Liver (tissue), 3 donors: ENCODE measurements around the gene PAX5.

ENCODE experiments used
- ATF3 ChIP-seq: IDR thresholded peaks from 2 replicates; pipeline ENCODE4 v1.6.1; 2016; ENCODE audit warnings: antibody characterized with exemption
- EGR1 ChIP-seq, 2 donors: IDR thresholded peaks; 2 replicates each; pipeline ENCODE4 v1.6.1; 2016 to 2018; ENCODE audit warnings: antibody characterized with exemption in 2 of 2, low read depth in 2 of 2
- GABPA ChIP-seq, 2 donors: IDR thresholded peaks in 1 of 2; conservative IDR thresholded peaks in 1 of 2; 2 replicates each; pipeline ENCODE4 v1.6.1; 2016; ENCODE audit warnings: antibody characterized with exemption in 2 of 2, mild to moderate bottlenecking in 1 of 2, moderate library complexity in 1 of 2
- JUND ChIP-seq, 2 donors: IDR thresholded peaks; 2 replicates each; pipeline ENCODE4 v1.6.1; 2016; ENCODE audit warnings: antibody characterized with exemption in 2 of 2
- RAD21 ChIP-seq, 2 donors: IDR thresholded peaks; 2 replicates each; pipeline ENCODE4 v1.6.1; 2016; ENCODE audit warnings: antibody characterized with exemption in 2 of 2, mild to moderate bottlenecking in 2 of 2
- RXRA ChIP-seq, 2 donors: IDR thresholded peaks; 2 replicates each; pipeline ENCODE4 v1.6.1; 2017 to 2018; ENCODE audit warnings: antibody characterized with exemption in 2 of 2, mild to moderate bottlenecking in 1 of 2
- TAF1 ChIP-seq: conservative IDR thresholded peaks from 2 replicates; pipeline ENCODE4 v1.6.1; 2016; ENCODE audit warnings: antibody characterized with exemption, mild to moderate bottlenecking
- YY1 ChIP-seq: IDR thresholded peaks from 2 replicates; pipeline ENCODE4 v1.6.1; 2016; ENCODE audit warnings: antibody characterized with exemption, mild to moderate bottlenecking
- TF ChIP-seq, protein P1 (sequence below): fragments of 150-350 bp; IDR thresholded peaks from 2 replicates; pipeline ENCODE4 v1.5.1; 2017; ENCODE audit warnings: improper control_type of control experiment, low read depth, low read length; ENCODE audit not compliant: missing input control
- TF ChIP-seq, protein P2 (sequence below): IDR thresholded peaks from 2 replicates; pipeline ENCODE4 v1.6.1; 2016; ENCODE audit warnings: antibody characterized with exemption
- TF ChIP-seq, protein P3 (sequence below): IDR thresholded peaks from 2 replicates; pipeline ENCODE4 v1.6.1; 2016; ENCODE audit warnings: antibody characterized with exemption, mild to moderate bottlenecking
- donor health status: healthy.
- donor health status: healthy.

DNA sequence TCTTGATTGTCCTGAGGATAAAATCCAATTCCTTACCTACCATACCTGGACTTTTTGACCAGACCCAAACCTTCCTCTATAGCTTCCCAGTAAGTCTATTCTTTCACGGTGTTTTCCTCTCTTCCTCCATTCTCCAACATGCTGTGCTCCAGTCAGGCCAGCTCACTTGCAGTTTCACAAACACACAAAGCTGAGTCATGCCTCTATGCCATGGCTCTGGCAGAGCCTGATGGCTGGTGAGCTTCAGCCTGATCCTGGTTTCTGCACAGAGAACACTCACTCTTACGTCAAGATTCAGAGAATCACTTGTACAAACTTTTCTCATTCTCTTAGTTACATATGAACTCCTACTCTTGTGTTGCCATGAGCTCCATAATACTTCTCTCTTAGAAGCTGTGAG lies 27.7 kb upstream of the PAX5 start:
- TF ChIP-seq, protein P1, sequence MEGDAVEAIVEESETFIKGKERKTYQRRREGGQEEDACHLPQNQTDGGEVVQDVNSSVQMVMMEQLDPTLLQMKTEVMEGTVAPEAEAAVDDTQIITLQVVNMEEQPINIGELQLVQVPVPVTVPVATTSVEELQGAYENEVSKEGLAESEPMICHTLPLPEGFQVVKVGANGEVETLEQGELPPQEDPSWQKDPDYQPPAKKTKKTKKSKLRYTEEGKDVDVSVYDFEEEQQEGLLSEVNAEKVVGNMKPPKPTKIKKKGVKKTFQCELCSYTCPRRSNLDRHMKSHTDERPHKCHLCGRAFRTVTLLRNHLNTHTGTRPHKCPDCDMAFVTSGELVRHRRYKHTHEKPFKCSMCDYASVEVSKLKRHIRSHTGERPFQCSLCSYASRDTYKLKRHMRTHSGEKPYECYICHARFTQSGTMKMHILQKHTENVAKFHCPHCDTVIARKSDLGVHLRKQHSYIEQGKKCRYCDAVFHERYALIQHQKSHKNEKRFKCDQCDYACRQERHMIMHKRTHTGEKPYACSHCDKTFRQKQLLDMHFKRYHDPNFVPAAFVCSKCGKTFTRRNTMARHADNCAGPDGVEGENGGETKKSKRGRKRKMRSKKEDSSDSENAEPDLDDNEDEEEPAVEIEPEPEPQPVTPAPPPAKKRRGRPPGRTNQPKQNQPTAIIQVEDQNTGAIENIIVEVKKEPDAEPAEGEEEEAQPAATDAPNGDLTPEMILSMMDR: no peak
- TF ChIP-seq, protein P2, sequence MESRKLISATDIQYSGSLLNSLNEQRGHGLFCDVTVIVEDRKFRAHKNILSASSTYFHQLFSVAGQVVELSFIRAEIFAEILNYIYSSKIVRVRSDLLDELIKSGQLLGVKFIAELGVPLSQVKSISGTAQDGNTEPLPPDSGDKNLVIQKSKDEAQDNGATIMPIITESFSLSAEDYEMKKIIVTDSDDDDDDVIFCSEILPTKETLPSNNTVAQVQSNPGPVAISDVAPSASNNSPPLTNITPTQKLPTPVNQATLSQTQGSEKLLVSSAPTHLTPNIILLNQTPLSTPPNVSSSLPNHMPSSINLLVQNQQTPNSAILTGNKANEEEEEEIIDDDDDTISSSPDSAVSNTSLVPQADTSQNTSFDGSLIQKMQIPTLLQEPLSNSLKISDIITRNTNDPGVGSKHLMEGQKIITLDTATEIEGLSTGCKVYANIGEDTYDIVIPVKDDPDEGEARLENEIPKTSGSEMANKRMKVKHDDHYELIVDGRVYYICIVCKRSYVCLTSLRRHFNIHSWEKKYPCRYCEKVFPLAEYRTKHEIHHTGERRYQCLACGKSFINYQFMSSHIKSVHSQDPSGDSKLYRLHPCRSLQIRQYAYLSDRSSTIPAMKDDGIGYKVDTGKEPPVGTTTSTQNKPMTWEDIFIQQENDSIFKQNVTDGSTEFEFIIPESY: no peak
- TF ChIP-seq, protein P3, sequence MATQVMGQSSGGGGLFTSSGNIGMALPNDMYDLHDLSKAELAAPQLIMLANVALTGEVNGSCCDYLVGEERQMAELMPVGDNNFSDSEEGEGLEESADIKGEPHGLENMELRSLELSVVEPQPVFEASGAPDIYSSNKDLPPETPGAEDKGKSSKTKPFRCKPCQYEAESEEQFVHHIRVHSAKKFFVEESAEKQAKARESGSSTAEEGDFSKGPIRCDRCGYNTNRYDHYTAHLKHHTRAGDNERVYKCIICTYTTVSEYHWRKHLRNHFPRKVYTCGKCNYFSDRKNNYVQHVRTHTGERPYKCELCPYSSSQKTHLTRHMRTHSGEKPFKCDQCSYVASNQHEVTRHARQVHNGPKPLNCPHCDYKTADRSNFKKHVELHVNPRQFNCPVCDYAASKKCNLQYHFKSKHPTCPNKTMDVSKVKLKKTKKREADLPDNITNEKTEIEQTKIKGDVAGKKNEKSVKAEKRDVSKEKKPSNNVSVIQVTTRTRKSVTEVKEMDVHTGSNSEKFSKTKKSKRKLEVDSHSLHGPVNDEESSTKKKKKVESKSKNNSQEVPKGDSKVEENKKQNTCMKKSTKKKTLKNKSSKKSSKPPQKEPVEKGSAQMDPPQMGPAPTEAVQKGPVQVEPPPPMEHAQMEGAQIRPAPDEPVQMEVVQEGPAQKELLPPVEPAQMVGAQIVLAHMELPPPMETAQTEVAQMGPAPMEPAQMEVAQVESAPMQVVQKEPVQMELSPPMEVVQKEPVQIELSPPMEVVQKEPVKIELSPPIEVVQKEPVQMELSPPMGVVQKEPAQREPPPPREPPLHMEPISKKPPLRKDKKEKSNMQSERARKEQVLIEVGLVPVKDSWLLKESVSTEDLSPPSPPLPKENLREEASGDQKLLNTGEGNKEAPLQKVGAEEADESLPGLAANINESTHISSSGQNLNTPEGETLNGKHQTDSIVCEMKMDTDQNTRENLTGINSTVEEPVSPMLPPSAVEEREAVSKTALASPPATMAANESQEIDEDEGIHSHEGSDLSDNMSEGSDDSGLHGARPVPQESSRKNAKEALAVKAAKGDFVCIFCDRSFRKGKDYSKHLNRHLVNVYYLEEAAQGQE: no peak
- no peak for TF ChIP-seq ATF3
- no peak for TF ChIP-seq EGR1 (IDR thresholded peaks at IDR 0.05; ENCODE audit: low read depth in 2 of 2)
- no peak for TF ChIP-seq JUND (IDR thresholded peaks at IDR 0.05)
- TF ChIP-seq YY1: no peak
- no peak for TF ChIP-seq RAD21 (IDR thresholded peaks at IDR 0.05)
- TF ChIP-seq TAF1: no peak
- no peak for TF ChIP-seq GABPA (IDR thresholded peaks at IDR 0.05 in 1 of 2, conservative IDR thresholded peaks at IDR 0.05 in 1 of 2)
- no peak for TF ChIP-seq RXRA (IDR thresholded peaks at IDR 0.05)
